ENCODE results near the gene GPR37L1.
A peak's percentile ranks its signal among the peaks of the same experiment; 100 is the strongest.
"Not testable (repeated sequence)": the region's sequence is repeated elsewhere in the genome, so short reads cannot be mapped to it uniquely, and the experiment has no call there.

GPR37L1 gene

GRCh38 chr1:202162047-202162417, 39.3 kb downstream of the GPR37L1 start:
- Mint-ChIP-seq H3K27me3 (ENCODE audit: low read depth) (no peaks in the 10 kb centered on the region), H3K27ac (peak overlapping the region; percentile 84), H3K4me3 (peak overlapping the region; percentile 69)

GRCh38 chr1:202162418-202163280, 39.9 kb downstream of the GPR37L1 start:
- no peaks in the 10 kb centered on the region for H3K9me3 Mint-ChIP-seq
- peak overlapping the region; percentile 69 for H3K4me3 Mint-ChIP-seq
- peaks cover 64% of the 10 kb centered on the region for H3K4me1 Mint-ChIP-seq (ENCODE audit: low read depth)
- peak overlapping the region; percentile 84 for H3K27ac Mint-ChIP-seq
- H3K36me3 Mint-ChIP-seq (ENCODE audit: low read depth) = peaks cover 23% of the 10 kb centered on the region
- no peaks in the 10 kb centered on the region for H3K27me3 Mint-ChIP-seq (ENCODE audit: low read depth)

More at GRCh38 chr1:202162047-202162417, 39.3 kb downstream of the GPR37L1 start:
- peaks cover 67% of the 10 kb centered on the region for H3K4me1 Mint-ChIP-seq (ENCODE audit: low read depth)
- peaks cover 26% of the 10 kb centered on the region for H3K36me3 Mint-ChIP-seq (ENCODE audit: low read depth)
- no peaks in the 10 kb centered on the region for H3K9me3 Mint-ChIP-seq

DNA sequence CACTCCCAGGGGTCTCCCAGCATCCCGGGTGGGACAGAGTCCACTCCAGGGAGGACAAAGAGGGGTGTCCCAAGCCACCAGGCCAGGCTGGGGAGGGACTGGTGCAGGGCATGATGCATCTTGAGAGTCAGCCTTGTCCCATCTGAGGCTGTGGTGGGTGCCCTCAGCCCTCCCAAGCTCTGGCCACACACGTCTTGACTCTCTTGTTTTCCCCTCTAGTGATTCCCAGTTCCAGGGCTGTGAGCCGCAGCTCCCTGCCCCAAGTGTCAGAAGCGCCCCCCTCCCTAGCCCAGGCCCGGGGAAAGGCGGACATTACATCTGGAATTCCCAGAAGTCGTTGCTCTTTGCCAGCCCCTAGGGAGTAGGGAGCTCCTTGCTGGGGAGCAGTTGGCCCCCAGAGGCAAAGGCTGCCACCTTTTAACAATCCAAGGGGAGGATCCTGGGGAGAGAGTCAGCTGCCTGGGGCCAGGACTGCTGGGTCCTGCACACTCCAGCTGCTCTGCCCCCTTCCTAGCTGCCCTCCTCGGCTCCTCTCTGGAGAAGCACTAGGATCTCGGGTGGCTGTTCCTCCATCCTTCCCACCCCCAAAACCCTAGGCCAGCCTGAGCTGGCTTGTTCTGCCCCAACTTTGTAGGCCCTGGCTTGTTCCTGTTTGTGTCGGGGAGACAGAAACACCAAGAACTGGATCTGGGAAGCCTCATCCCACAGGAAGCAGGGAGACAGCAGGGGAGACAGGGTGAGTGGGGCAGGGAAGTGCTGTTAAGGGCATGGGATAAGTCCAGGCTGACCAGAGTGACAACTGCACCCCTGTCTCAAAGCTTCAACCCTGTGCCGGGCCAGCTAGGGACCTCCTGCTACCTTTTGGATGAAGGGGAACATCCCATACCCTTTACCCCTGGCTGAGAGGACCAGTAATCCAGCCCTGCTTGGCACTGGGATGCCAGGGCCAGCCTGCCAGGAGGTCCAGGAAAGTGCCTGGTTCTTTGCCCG, 40.9 kb downstream of the GPR37L1 start:
- Mint-ChIP-seq H3K27me3 (ENCODE audit: low read depth) (no peaks in the 10 kb centered on the region), H3K9me3 (no peaks in the 10 kb centered on the region), H3K36me3 (ENCODE audit: low read depth) (peaks cover 15% of the 10 kb centered on the region), H3K27ac (peak overlapping the region; percentile 89), H3K4me3 (peak overlapping the region; percentile 25), H3K4me1 (ENCODE audit: low read depth) (peaks cover 59% of the 10 kb centered on the region)

DNA sequence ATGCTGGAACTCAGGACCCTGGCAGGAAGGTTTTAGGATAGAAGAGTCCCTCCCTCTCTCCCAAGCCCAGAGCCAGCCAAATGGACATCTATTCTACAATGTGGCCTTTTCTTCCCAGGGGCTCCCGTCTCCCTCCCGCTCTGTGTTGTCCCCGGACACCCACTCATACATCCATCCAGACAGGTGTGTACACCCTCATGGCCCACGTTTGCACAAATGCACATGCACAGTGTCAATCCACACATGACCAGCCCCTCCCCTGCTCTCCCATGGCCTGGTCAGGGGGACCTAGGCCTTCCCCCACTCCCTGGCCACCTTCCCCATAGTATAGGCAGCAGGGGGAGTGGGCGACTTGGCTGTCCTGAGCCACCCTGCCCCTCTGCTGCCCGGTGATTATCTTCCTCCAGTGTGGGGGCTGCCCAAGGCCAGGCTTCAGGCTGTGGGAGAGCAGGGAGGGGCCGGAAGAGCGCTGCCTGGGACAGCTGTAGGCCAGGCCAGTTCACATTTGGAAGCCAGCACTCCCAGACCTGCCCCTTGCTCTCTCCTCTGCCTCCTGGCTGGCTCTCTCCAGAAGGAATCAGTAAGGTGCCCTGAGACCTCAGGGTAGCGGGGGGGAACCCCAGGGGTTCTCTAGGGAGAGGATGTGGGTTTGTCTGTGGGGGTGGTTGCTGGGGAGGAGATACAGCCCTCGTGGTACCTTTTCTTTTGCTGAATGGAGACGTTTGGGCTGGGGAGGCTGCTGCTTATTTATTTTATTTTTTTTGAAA, 41.7 kb downstream of the GPR37L1 start:
- H3K4me1 Mint-ChIP-seq (ENCODE audit: low read depth) = peaks cover 53% of the 10 kb centered on the region
- H3K36me3 Mint-ChIP-seq (ENCODE audit: low read depth) = peaks cover 8% of the 10 kb centered on the region
- no peaks in the 10 kb centered on the region for H3K9me3 Mint-ChIP-seq
- peak overlapping the region; percentile 79 for H3K4me3 Mint-ChIP-seq
- H3K27me3 Mint-ChIP-seq (ENCODE audit: low read depth) = no peaks in the 10 kb centered on the region
- peak overlapping the region; percentile 89 for H3K27ac Mint-ChIP-seq

DNA sequence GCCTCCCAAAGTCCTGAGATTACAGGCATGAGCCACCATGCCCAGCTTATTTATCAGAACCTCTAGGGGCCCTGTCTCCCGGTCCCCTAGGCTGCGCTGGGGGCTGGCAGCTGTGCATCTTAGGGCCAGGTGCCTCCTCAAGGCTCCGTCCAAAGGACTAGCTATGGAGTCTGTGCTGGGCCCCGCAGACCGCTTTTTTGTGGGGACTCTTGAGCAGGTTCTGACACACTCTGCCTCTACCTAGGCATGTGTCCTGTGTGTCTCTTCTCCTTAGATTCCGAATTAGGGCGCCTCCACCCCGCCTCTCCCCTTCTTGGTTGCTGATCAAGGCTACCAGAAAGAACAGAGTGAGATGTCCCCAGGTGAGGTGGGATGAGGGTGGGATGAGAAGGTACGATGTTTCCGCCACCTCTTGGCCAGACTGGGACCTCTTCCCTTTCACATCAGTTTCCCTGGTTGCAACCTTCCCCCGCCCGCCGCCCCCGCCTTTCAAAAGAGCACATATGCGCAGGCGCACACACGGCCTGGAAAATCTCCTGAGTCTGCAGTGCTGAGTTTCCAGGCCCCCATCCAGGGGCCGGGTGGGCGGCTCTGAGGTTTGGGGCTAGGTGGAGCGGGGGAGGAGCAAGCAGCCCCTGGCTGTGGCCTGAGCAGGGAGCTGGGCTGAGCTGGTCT, 42.7 kb downstream of the GPR37L1 start:
- Mint-ChIP-seq H3K4me3 (peak overlapping the region; percentile 79), H3K4me1 (ENCODE audit: low read depth) (peaks cover 48% of the 10 kb centered on the region), H3K27me3 (ENCODE audit: low read depth) (no peaks in the 10 kb centered on the region), H3K27ac (peak overlapping the region; percentile 89), H3K9me3 (no peaks in the 10 kb centered on the region), H3K36me3 (ENCODE audit: low read depth) (peaks cover under 1% of the 10 kb centered on the region)

DNA sequence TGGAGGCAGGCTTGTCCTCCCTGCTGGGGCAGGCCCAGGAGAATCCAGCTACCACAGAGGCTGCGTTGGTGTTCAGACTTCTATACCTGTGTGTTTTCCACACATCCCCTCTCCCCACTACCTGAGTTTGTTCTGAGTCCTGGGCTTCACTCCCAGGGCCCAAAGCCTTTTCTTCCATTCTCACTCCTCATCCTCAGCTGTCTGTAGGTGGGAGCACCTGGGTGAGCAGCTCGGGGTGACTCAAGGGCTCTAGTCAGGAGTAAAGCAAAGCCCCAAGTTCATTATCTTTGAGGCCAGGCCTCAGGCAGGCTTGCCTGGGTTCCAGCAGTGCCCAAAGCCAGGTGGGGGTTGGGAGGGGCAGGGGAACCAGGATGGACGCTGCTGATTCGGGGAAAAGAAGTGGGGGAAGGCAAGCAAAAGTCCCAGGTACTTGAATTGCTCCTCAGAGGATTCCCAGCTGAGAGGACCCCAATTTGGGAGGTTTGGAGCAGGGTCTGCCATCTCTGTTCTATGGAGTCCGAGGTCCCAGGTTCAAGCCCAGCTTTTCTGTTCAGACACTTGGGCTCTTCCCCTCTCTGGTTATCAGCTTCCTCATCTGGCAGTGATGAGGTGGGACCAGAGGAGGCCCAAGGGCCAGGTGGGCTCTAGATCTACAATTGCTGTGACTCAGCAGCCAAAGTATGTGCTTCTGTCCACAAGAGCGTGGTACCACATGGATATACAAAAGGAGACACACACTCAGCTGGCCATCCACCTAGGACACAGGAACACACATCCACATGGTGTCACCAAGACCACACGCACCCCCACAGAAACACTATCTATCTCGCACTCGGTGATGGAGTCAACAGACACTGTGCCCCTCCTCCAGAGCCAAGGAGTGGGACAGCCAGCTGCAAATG, 43.5 kb downstream of the GPR37L1 start:
- H3K9me3 Mint-ChIP-seq = no peaks in the 10 kb centered on the region
- no peaks in the 10 kb centered on the region for H3K36me3 Mint-ChIP-seq (ENCODE audit: low read depth)
- peaks cover 40% of the 10 kb centered on the region for H3K4me1 Mint-ChIP-seq (ENCODE audit: low read depth)
- H3K4me3 Mint-ChIP-seq = peak overlapping the region; percentile 28
- H3K27ac Mint-ChIP-seq = peak overlapping the region; percentile 69
- H3K27me3 Mint-ChIP-seq (ENCODE audit: low read depth) = no peaks in the 10 kb centered on the region

- not testable (repeated sequence) for H3K4me3 Mint-ChIP-seq; H3K27me3 Mint-ChIP-seq (ENCODE audit: low read depth); H3K36me3 Mint-ChIP-seq (ENCODE audit: low read depth); H3K9me3 Mint-ChIP-seq
- H3K4me1 Mint-ChIP-seq (ENCODE audit: low read depth) = peaks cover 33% of the 10 kb centered on the region
- peak overlapping the region; percentile 55 for H3K27ac Mint-ChIP-seq
Observed at GRCh38 chr1:202167054-202167453, 44.3 kb downstream of the GPR37L1 start.

DNA sequence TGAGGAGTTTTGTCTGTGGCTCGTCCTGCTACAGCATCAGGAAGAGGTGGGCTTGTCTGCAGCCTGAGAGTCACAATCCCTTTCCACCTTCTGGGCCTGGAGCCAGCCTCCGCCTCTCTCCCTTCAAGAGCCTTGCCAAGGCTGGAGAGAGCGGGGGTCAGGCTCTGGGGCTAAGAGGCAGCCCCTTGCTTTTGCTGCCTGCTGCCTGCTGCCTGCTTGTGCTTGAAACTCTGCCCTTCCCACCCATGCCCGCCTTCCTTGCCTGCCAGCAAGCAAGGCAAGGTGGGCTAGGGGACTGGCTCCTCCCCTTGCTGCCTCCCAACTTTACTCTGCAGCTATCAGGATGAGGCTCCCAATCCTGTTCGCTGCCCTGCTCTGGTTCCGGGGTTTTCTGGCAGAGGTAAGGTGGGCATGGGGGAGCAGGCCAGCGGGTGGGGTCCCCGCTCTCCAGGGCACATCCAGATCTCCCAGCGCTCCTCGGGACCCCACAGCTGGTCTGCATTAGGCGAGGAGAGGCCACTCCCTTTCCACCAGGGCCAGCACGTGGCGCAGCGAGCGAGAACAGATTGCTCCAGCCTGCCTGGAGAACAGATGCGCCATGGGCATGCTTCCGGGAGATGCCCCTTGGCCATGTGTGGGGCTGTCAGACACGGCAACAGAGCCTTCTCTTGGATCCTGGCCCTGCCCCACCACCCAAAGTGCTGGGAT, 45.1 kb downstream of the GPR37L1 start:
- H3K4me1 Mint-ChIP-seq (ENCODE audit: low read depth) = peaks cover 25% of the 10 kb centered on the region
- no peaks in the 10 kb centered on the region for H3K27me3 Mint-ChIP-seq (ENCODE audit: low read depth)
- H3K36me3 Mint-ChIP-seq (ENCODE audit: low read depth) = no peaks in the 10 kb centered on the region
- H3K4me3 Mint-ChIP-seq = no peak overlapping the region
- H3K27ac Mint-ChIP-seq = no peak overlapping the region
- H3K9me3 Mint-ChIP-seq = no peaks in the 10 kb centered on the region

DNA sequence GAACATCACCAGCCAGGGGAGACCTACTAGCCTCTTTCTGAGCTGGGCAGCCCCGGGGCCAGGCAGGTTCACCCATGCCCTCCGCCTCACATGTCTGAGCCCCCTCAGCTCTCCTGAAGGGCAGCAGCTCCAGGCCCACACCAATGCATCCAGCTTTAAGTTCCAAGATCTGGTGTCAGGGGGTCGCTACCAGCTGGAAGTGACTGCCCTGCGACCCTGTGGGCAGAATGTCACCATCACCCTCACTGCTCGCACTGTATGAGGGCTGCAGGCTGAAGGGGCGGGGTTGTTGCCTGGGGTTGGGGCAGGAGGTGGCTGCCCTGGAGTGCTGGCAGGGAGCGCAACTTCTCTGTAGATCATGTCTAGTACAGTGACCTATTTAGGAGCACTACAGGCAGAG, 46.1 kb downstream of the GPR37L1 start:
- no peak overlapping the region for H3K4me3 Mint-ChIP-seq
- no peak overlapping the region for H3K27ac Mint-ChIP-seq
- no peaks in the 10 kb centered on the region for H3K9me3 Mint-ChIP-seq
- no peaks in the 10 kb centered on the region for H3K36me3 Mint-ChIP-seq (ENCODE audit: low read depth)
- peaks cover 19% of the 10 kb centered on the region for H3K4me1 Mint-ChIP-seq (ENCODE audit: low read depth)
- H3K27me3 Mint-ChIP-seq (ENCODE audit: low read depth) = no peaks in the 10 kb centered on the region

- Mint-ChIP-seq H3K36me3 (ENCODE audit: low read depth) (no peaks in the 10 kb centered on the region), H3K9me3 (no peaks in the 10 kb centered on the region), H3K27ac (no peak overlapping the region), H3K4me3 (no peak overlapping the region), H3K27me3 (ENCODE audit: low read depth) (no peaks in the 10 kb centered on the region), H3K4me1 (ENCODE audit: low read depth) (peaks cover 6% of the 10 kb centered on the region)
Observed at GRCh38 chr1:202170726-202171125, 48.0 kb downstream of the GPR37L1 start.

DNA sequence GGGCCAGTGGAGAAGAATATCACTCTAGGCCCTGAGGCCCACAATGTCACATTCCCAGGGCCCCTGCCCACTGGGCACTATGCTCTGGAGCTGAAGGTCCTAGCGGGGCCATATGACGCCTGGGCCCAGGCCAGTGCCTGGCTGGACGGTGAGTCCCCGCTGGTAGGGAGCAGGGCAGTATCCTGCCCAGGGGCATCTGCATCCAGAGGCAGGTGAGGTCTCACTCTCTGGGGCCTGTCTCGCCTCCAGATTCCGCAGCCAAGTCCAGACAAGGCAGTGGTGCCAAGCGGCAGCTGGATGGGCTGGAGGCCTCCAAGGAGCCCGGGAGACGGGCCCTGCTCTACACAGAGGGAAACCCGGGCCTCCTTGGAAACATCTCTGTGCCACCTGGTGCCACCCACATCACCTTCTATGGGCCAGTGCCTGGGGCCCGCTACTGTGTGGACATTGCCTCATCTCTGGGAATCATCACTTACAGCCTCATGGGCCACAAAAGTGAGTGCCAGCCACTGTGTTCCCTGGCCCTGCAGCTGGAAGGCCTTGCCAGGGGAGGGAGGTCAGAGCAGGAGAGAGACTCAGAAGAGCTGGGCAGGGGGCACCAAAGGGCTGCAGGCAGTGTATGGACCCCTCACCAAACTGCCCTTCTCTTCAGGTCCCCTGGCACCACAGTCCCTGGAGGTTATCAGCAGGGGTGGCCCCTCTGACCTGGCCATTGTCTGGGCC, 48.7 kb downstream of the GPR37L1 start:
- peaks cover 4% of the 10 kb centered on the region for H3K4me1 Mint-ChIP-seq (ENCODE audit: low read depth)
- no peaks in the 10 kb centered on the region for H3K36me3 Mint-ChIP-seq (ENCODE audit: low read depth)
- H3K27ac Mint-ChIP-seq = no peak overlapping the region
- H3K4me3 Mint-ChIP-seq = no peak overlapping the region
- H3K27me3 Mint-ChIP-seq (ENCODE audit: low read depth) = no peaks in the 10 kb centered on the region
- H3K9me3 Mint-ChIP-seq = no peaks in the 10 kb centered on the region

DNA sequence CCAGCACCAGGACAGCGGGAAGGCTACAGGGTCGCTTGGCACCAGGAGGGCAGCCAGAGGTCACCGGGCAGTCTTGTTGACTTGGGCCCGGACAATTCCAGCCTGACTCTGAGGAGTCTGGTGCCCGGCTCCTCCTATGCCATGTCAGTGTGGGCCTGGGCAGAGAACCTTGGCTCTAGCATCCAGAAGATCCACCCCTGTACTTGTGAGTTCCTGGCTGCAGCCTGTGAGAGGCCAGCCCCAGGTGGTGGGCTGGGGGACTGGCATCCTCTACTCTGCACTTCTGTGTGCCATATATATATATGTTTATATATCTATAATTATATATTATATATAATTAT, 49.3 kb downstream of the GPR37L1 start:
- Mint-ChIP-seq H3K27me3 (ENCODE audit: low read depth) (no peaks in the 10 kb centered on the region), H3K4me1 (ENCODE audit: low read depth) (no peaks in the 10 kb centered on the region), H3K27ac (no peak overlapping the region), H3K36me3 (ENCODE audit: low read depth) (no peaks in the 10 kb centered on the region), H3K9me3 (no peaks in the 10 kb centered on the region), H3K4me3 (no peak overlapping the region)

Data from T-helper 1 cell treated with Interleukin-12 subunit alpha and Interleukin-12 subunit beta and Interleukin-4 antibody, amounts not matched to agents 30 μg/mL and 1 μg/mL, for 36 hours (primary cell).